ENCODE results near the gene SHC3.

Gene SHC3

DNA sequence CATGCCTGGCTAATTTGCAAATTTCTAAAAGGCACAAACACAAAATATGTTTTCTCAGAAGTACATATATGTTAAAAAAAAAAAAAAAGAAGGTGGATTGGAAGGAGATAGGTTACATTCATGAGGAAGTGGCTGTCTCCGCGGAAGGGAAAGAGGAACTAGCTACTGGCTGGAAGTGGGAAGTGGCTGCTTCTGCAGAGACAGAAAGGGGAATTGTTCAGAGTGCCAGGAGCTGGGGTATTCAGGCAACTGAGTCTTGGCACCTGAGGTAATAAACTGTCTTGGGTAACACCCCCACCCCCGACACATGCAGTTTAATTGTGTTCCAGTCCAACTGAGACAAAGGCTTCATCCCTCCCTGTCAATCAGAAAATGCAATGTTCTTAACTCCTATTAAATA is 141.7 kb downstream of the SHC3 start:
- no peak for DNase-seq (ENCODE audit: low read depth)
- TF ChIP-seq, protein P1, sequence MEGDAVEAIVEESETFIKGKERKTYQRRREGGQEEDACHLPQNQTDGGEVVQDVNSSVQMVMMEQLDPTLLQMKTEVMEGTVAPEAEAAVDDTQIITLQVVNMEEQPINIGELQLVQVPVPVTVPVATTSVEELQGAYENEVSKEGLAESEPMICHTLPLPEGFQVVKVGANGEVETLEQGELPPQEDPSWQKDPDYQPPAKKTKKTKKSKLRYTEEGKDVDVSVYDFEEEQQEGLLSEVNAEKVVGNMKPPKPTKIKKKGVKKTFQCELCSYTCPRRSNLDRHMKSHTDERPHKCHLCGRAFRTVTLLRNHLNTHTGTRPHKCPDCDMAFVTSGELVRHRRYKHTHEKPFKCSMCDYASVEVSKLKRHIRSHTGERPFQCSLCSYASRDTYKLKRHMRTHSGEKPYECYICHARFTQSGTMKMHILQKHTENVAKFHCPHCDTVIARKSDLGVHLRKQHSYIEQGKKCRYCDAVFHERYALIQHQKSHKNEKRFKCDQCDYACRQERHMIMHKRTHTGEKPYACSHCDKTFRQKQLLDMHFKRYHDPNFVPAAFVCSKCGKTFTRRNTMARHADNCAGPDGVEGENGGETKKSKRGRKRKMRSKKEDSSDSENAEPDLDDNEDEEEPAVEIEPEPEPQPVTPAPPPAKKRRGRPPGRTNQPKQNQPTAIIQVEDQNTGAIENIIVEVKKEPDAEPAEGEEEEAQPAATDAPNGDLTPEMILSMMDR (IDR thresholded peaks at IDR 0.05; ENCODE audit: insufficient read depth, low read depth, low read length, missing control alignments) = no peak
- no peak overlapping the region for H3K4me3 ChIP-seq (ENCODE audit: low read depth, low read length)

DNA sequence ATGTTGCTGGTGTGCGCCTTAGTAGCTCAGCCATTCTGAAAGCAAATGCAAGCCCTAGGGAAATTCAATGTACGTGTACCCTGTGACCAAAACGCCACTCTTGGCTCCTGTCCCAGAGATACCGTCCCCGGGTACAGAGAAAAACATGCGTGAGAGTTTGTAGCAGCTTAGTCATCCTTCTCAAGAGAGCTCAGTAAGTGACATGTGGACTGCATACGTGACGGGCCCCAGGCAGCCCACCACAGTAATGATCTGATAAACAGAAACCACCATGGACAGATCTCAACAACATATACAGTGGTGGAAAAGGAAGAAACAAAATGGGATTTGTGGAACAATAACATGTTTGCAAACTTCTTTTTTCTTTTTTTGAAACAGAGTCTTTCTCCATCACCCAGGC is 142.2 kb downstream of the SHC3 start:
- no peak for DNase-seq (ENCODE audit: low read depth)
- TF ChIP-seq, protein P1 (IDR thresholded peaks at IDR 0.05; ENCODE audit: insufficient read depth, low read depth, low read length, missing control alignments) = no peak
- H3K4me3 ChIP-seq (ENCODE audit: low read depth, low read length) = no peak overlapping the region

GRCh38 chr9:89032661-89033060 is 146.0 kb downstream of the SHC3 start:
- no peak overlapping the region for H3K4me3 ChIP-seq (ENCODE audit: low read depth, low read length)
- DNase-seq (ENCODE audit: low read depth) = no peak
- TF ChIP-seq, protein P1 (IDR thresholded peaks at IDR 0.05; ENCODE audit: insufficient read depth, low read depth, low read length, missing control alignments) = no peak

GRCh38 chr9:89032173-89032572 is 146.4 kb downstream of the SHC3 start:
- TF ChIP-seq, protein P1 (IDR thresholded peaks at IDR 0.05; ENCODE audit: insufficient read depth, low read depth, low read length, missing control alignments) = no peak
- H3K4me3 ChIP-seq (ENCODE audit: low read depth, low read length) = no peak overlapping the region
- DNase-seq (ENCODE audit: low read depth) = no peak

GRCh38 chr9:89029788-89030187 is 148.8 kb downstream of the SHC3 start:
- TF ChIP-seq, protein P1 (IDR thresholded peaks at IDR 0.05; ENCODE audit: insufficient read depth, low read depth, low read length, missing control alignments) = no peak
- DNase-seq (ENCODE audit: low read depth) = no peak

GRCh38 chr9:89026876-89027275 is 151.7 kb downstream of the SHC3 start:
- TF ChIP-seq, protein P1 (IDR thresholded peaks at IDR 0.05; ENCODE audit: insufficient read depth, low read depth, low read length, missing control alignments) = no peak
- H3K4me3 ChIP-seq (ENCODE audit: low read depth, low read length) = no peak overlapping the region
- DNase-seq (ENCODE audit: low read depth) = no peak

More at GRCh38 chr9:89029788-89030187, 148.8 kb downstream of the SHC3 start:
- H3K4me3 ChIP-seq (ENCODE audit: low read depth, low read length) = no peak overlapping the region

GRCh38 chr9:89025553-89025952 is 153.1 kb downstream of the SHC3 start:
- no peak for DNase-seq (ENCODE audit: low read depth)
- no peak overlapping the region for H3K4me3 ChIP-seq (ENCODE audit: low read depth, low read length)
- TF ChIP-seq, protein P1 (IDR thresholded peaks at IDR 0.05; ENCODE audit: insufficient read depth, low read depth, low read length, missing control alignments) = no peak

Data from GM12865 (cell line).